Neural cell (in vitro differentiated cells): ENCODE data around the gene VOPP1. TPM values are rescaled to one million over a fixed set of nuclear protein-coding genes. Genes with fewer than 3 reads are reported as not detected.

ENCODE experiments used
- H2AFZ ChIP-seq: fragments of 200-600, 300-800 bp; sonication (generic), shearing (Covaris generic); 2 replicates; pipeline ENCODE4 v1.6.0; 2014; ENCODE audit warnings: low read depth, mild to moderate bottlenecking, antibody characterized with exemption, low read length, moderate library complexity
- H3F3A ChIP-seq: fragments of 200-600 bp; shearing (Covaris generic); 2 replicates; pipeline ENCODE4 v1.6.1; 2016; ENCODE audit warnings: mild to moderate bottlenecking, moderate library complexity, mixed read lengths, antibody characterized with exemption, low read length; ENCODE audit not compliant: insufficient read depth, poor library complexity, severe bottlenecking
- H3K27ac ChIP-seq: fragments of 200-600, 300-800 bp; sonication (generic), shearing (Covaris generic); 2 replicates; pipeline ENCODE4 v1.5.1; 2014; ENCODE audit warnings: mild to moderate bottlenecking, low read length, moderate library complexity
- H3K27me3 ChIP-seq: fragments of 300-800, 200-600 bp; sonication (generic), shearing (Covaris generic); 2 replicates; pipeline ENCODE4 v1.6.0; 2014; ENCODE audit warnings: mild to moderate bottlenecking, low read depth, low read length, moderate library complexity; ENCODE audit not compliant: insufficient read depth
- H3K36me3 ChIP-seq: fragments of 300-800, 200-600 bp; sonication (generic), shearing (Covaris generic); 2 replicates; pipeline ENCODE4 v1.5.1; 2014; ENCODE audit warnings: mild to moderate bottlenecking, antibody characterized with exemption, low read length, moderate library complexity; ENCODE audit not compliant: insufficient read depth
- H3K4me2 ChIP-seq: fragments of 300-800, 200-600 bp; sonication (generic), shearing (Covaris generic); 2 replicates; pipeline ENCODE4 v1.6.0; 2014; ENCODE audit warnings: mild to moderate bottlenecking, low read length
- H3K4me3 ChIP-seq: fragments of 300-800, 200-600 bp; sonication (generic), shearing (Covaris generic); 2 replicates; pipeline ENCODE4 v1.5.1; 2014; ENCODE audit warnings: mild to moderate bottlenecking, low read length, moderate library complexity
- H3K79me2 ChIP-seq: fragments of 200-600 bp; shearing (Covaris generic); replicated peaks from 2 replicates; pipeline ENCODE4 v1.6.0; 2014; ENCODE audit warnings: mild to moderate bottlenecking, low read length, moderate library complexity; ENCODE audit not compliant: insufficient read depth
- H3K9ac ChIP-seq: fragments of 300-800, 200-600 bp; sonication (generic), shearing (Covaris generic); 2 replicates; pipeline ENCODE4 v1.6.1; 2016; ENCODE audit warnings: mild to moderate bottlenecking, low read length, mixed read lengths
- H3K9me2 ChIP-seq: fragments of 200-600 bp; shearing (Covaris generic); 2 replicates; pipeline ENCODE4 v1.6.1; 2016; ENCODE audit warnings: mild to moderate bottlenecking, low read length, mixed read lengths; ENCODE audit not compliant: insufficient read depth
- H3K9me3 ChIP-seq: fragments of 200-600, 300-800 bp; sonication (generic), shearing (Covaris generic); 2 replicates; pipeline ENCODE4 v1.6.1; 2016; ENCODE audit warnings: mild to moderate bottlenecking, mixed run types, low read length, moderate library complexity, mixed read lengths
- H4K20me1 ChIP-seq: fragments of 200-600 bp; shearing (Covaris generic); 2 replicates; pipeline ENCODE4 v1.6.1; 2016; ENCODE audit warnings: mild to moderate bottlenecking, mixed run types; ENCODE audit not compliant: insufficient read depth
- EP300 ChIP-seq: fragments of 450-650 bp; conservative IDR thresholded peaks from 2 replicates; pipeline ENCODE4 v1.6.1; 2014; ENCODE audit warnings: antibody characterized with exemption, mild to moderate bottlenecking, moderate library complexity; ENCODE audit not compliant: poor library complexity, severe bottlenecking
- EZH2 ChIP-seq: fragments of 200-600, 300-800 bp; shearing (Covaris generic), sonication (generic); IDR thresholded peaks from 2 replicates; pipeline ENCODE4 v1.6.1; 2014; ENCODE audit warnings: antibody characterized with exemption, low read length, borderline replicate concordance, mild to moderate bottlenecking; ENCODE audit not compliant: insufficient read depth, poor library complexity, severe bottlenecking
- MXI1 ChIP-seq: fragments of 450-650 bp; conservative IDR thresholded peaks from 2 replicates; pipeline ENCODE4 v1.6.1; 2014; ENCODE audit warnings: antibody characterized with exemption, mild to moderate bottlenecking; ENCODE audit not compliant: poor library complexity, severe bottlenecking
- POLR2AphosphoS5 ChIP-seq: IDR thresholded peaks from 2 replicates; pipeline ENCODE4 v1.6.1; 2012
- RAD21 ChIP-seq: fragments of 450-650 bp; conservative IDR thresholded peaks from 2 replicates; pipeline ENCODE4 v1.6.1; 2014; ENCODE audit warnings: antibody characterized with exemption, mild to moderate bottlenecking, moderate library complexity
- SMC3 ChIP-seq: fragments of 450-650 bp; conservative IDR thresholded peaks from 2 replicates; pipeline ENCODE4 v1.6.1; 2014; ENCODE audit warnings: antibody characterized with exemption, mild to moderate bottlenecking, moderate library complexity; ENCODE audit not compliant: poor library complexity
- TAF1 ChIP-seq: IDR thresholded peaks from 2 replicates; pipeline ENCODE4 v1.6.1; 2012; ENCODE audit warnings: low read depth
- polyA plus RNA-seq: library from polyadenylated mRNA; depleted of rRNA; stranded (reverse); fragments of >200 nt; gene quantifications from 2 replicates; pipeline ENCODE4 v1.2.3, GENCODE V29; 2014
- TF ChIP-seq, protein P1 (sequence below): fragments of 450-650 bp; IDR thresholded peaks from 2 replicates; pipeline ENCODE4 v1.5.1; 2014; ENCODE audit warnings: antibody characterized with exemption, mild to moderate bottlenecking, moderate library complexity; ENCODE audit not compliant: poor library complexity, severe bottlenecking
- TF ChIP-seq, protein P2 (sequence below): IDR thresholded peaks from 2 replicates; pipeline ENCODE4 v1.6.1; 2012; ENCODE audit warnings: borderline replicate concordance

The VOPP1 gene
- polyA plus RNA-seq, 1 donor from 2014 or later, result 85.8 TPM

DNA sequence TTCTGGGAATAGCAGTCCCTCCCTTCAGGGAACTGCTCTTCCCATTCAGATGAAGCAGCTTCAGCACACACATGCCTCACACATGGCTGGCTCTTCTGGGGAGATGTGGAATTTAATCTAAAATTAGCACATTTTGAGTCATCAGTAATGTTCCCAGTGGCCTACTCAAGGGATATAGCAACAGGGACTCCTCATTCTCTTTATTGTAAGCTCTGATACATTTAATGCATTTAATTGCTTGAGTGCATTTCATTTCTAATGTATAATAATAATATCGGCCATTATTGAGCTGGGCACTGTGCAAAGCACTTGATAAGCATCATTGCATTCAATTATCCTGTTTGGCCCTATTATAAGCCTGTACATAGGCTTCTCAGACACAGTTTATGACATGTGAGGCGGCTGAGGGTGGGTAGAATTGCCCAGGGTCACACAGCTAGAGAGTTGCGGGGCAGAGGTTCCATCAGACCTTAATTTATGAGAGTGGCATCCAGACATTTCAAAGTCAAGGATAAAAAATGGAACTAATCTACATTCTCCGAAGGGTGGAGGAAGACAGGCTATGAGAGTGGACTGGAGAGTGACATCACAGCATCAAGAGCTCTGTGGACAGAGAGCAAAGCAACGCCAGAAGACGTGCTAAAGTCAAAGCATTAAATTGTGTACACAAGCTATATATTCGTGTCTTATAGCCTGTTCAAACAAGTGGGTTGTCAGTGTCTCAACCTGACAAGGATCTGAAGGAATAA lies 130.4 kb downstream of the VOPP1 start:
- Histone ChIP-seq H3K27me3 (no peaks in the 10 kb centered on the region), H4K20me1 (no peaks in the 10 kb centered on the region), H3K9me2 (no peaks in the 10 kb centered on the region), H3K9ac (no peak overlapping the region), H3K79me2 (no peaks in the 10 kb centered on the region), H3K36me3 (no peaks in the 10 kb centered on the region), H3K9me3 (no peaks in the 10 kb centered on the region), H3K4me2 (no peak overlapping the region), H3K27ac (no peak overlapping the region), H3K4me3 (no peak overlapping the region), H3F3A (no peaks in the 10 kb centered on the region), H2AFZ (no peak overlapping the region)
- TF ChIP-seq, protein P1, sequence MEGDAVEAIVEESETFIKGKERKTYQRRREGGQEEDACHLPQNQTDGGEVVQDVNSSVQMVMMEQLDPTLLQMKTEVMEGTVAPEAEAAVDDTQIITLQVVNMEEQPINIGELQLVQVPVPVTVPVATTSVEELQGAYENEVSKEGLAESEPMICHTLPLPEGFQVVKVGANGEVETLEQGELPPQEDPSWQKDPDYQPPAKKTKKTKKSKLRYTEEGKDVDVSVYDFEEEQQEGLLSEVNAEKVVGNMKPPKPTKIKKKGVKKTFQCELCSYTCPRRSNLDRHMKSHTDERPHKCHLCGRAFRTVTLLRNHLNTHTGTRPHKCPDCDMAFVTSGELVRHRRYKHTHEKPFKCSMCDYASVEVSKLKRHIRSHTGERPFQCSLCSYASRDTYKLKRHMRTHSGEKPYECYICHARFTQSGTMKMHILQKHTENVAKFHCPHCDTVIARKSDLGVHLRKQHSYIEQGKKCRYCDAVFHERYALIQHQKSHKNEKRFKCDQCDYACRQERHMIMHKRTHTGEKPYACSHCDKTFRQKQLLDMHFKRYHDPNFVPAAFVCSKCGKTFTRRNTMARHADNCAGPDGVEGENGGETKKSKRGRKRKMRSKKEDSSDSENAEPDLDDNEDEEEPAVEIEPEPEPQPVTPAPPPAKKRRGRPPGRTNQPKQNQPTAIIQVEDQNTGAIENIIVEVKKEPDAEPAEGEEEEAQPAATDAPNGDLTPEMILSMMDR, result no peak

DNA sequence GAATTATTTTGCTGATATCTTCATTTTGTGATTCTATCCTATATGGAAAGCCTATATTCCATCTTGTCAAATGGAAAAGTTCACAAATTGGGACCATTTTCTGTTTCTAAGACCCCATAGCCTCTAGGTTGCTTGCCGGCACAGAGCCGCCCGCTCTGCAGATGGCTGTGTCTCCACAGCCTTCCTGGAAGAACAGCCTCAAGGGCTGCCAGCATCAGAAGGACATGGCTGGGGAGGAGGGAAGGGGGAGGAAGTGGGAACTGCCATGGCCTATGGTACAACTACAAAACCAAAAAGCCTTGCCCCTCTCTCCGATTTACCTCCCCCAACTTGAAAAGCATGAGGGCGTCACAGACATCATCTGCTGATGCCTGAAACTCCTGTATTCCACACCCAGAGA lies 131.3 kb downstream of the VOPP1 start:
- TF ChIP-seq SMC3, result no peak
- no peak for TF ChIP-seq POLR2AphosphoS5
- no peak for TF ChIP-seq RAD21
- no peak for TF ChIP-seq TAF1
- TF ChIP-seq, protein P1, result no peak
- TF ChIP-seq, protein P2, sequence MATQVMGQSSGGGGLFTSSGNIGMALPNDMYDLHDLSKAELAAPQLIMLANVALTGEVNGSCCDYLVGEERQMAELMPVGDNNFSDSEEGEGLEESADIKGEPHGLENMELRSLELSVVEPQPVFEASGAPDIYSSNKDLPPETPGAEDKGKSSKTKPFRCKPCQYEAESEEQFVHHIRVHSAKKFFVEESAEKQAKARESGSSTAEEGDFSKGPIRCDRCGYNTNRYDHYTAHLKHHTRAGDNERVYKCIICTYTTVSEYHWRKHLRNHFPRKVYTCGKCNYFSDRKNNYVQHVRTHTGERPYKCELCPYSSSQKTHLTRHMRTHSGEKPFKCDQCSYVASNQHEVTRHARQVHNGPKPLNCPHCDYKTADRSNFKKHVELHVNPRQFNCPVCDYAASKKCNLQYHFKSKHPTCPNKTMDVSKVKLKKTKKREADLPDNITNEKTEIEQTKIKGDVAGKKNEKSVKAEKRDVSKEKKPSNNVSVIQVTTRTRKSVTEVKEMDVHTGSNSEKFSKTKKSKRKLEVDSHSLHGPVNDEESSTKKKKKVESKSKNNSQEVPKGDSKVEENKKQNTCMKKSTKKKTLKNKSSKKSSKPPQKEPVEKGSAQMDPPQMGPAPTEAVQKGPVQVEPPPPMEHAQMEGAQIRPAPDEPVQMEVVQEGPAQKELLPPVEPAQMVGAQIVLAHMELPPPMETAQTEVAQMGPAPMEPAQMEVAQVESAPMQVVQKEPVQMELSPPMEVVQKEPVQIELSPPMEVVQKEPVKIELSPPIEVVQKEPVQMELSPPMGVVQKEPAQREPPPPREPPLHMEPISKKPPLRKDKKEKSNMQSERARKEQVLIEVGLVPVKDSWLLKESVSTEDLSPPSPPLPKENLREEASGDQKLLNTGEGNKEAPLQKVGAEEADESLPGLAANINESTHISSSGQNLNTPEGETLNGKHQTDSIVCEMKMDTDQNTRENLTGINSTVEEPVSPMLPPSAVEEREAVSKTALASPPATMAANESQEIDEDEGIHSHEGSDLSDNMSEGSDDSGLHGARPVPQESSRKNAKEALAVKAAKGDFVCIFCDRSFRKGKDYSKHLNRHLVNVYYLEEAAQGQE, result no peak
- no peak for TF ChIP-seq EP300
- no peak for TF ChIP-seq MXI1
- TF ChIP-seq EZH2, result no peak
- H2AFZ ChIP-seq, result no peak overlapping the region
- no peak overlapping the region for H3K9ac ChIP-seq
- H3K79me2 ChIP-seq, result no peaks in the 10 kb centered on the region
- no peak overlapping the region for H3K4me2 ChIP-seq
- no peaks in the 10 kb centered on the region for H3K9me2 ChIP-seq
- H3K9me3 ChIP-seq, result no peaks in the 10 kb centered on the region
- no peak overlapping the region for H3K27ac ChIP-seq
- H3K36me3 ChIP-seq, result no peaks in the 10 kb centered on the region
- no peaks in the 10 kb centered on the region for H3K27me3 ChIP-seq
- no peak overlapping the region for H3K4me3 ChIP-seq
- H3F3A ChIP-seq, result no peaks in the 10 kb centered on the region
- no peaks in the 10 kb centered on the region for H4K20me1 ChIP-seq
